DND-41 (cell line): Measurements from ENCODE around the gene DSCAM.

Experiments used
- ATAC-seq: fragments of 200-7000 bp; cut with Tn5 transposase; 3 replicates; pipeline ENCODE4 v1.9.1; 2021; ENCODE audit warnings: low read depth; ENCODE audit not compliant: insufficient read depth
- DNase-seq: peaks from one replicate; pipeline ENCODE4 v3.0.0-alpha.2; 2020
- H2AFZ ChIP-seq: 2 replicates; pipeline ENCODE4 v1.6.0; 2012; ENCODE audit warnings: low read depth, low read length
- H3K27ac ChIP-seq: 2 replicates; pipeline ENCODE4 v1.5.1; 2012; ENCODE audit warnings: low read length, inconsistent platforms
- H3K27me3 ChIP-seq: fragments of 200-600 bp; sonication (generic); 2 replicates; pipeline ENCODE4 v1.6.0; 2012; ENCODE audit warnings: low read length, mild to moderate bottlenecking, inconsistent platforms; ENCODE audit not compliant: insufficient read depth, poor library complexity
- H3K36me3 ChIP-seq: 2 replicates; pipeline ENCODE4 v1.5.1; 2012; ENCODE audit warnings: low read length, inconsistent platforms; ENCODE audit not compliant: insufficient read depth
- H3K4me1 ChIP-seq: 2 replicates; pipeline ENCODE4 v1.5.1; 2012; ENCODE audit warnings: mild to moderate bottlenecking, low read length; ENCODE audit not compliant: insufficient read depth
- H3K4me2 ChIP-seq: 2 replicates; pipeline ENCODE4 v1.6.0; 2012; ENCODE audit warnings: mild to moderate bottlenecking, moderate library complexity, low read length, inconsistent platforms; ENCODE audit not compliant: insufficient read depth
- H3K4me3 ChIP-seq, 2 experiments: fragments of 200-600 bp in 1 of 2; shearing (Covaris generic) in 1 of 2; 2 replicates each; pipeline ENCODE4 v1.5.1; 2012 to 2016; ENCODE audit warnings: inconsistent platforms in 2 of 2, low read length in 2 of 2, mild to moderate bottlenecking in 2 of 2, low read depth in 1 of 2, moderate library complexity in 1 of 2
- H3K79me2 ChIP-seq: 2 replicates; pipeline ENCODE4 v1.6.0; 2012; ENCODE audit warnings: low read length, inconsistent platforms; ENCODE audit not compliant: insufficient read depth
- H3K9ac ChIP-seq: 2 replicates; pipeline ENCODE4 v1.6.0; 2012; ENCODE audit warnings: low read depth, mild to moderate bottlenecking, inconsistent platforms, low read length, moderate library complexity
- H3K9me3 ChIP-seq: 2 replicates; pipeline ENCODE4 v1.5.1; 2012; ENCODE audit warnings: low read length, moderate library complexity, mild to moderate bottlenecking, inconsistent platforms; ENCODE audit not compliant: insufficient read depth, severe bottlenecking
- H4K20me1 ChIP-seq: 2 replicates; pipeline ENCODE4 v1.6.0; 2012; ENCODE audit warnings: low read length; ENCODE audit not compliant: insufficient read depth
- EZH2 ChIP-seq: IDR thresholded peaks from 3 replicates; pipeline ENCODE4 v1.6.1; 2012; ENCODE audit warnings: borderline replicate concordance, low read depth, mild to moderate bottlenecking, moderate library complexity, low read length, inconsistent platforms; ENCODE audit not compliant: severe bottlenecking
- TF ChIP-seq, protein P1 (sequence below): IDR thresholded peaks from 2 replicates; pipeline ENCODE4 v1.5.1; 2012; ENCODE audit warnings: borderline replicate concordance, low read length, moderate library complexity, mild to moderate bottlenecking; ENCODE audit not compliant: poor library complexity, severe bottlenecking; ENCODE audit errors: extremely low read depth

The DSCAM gene

DNA sequence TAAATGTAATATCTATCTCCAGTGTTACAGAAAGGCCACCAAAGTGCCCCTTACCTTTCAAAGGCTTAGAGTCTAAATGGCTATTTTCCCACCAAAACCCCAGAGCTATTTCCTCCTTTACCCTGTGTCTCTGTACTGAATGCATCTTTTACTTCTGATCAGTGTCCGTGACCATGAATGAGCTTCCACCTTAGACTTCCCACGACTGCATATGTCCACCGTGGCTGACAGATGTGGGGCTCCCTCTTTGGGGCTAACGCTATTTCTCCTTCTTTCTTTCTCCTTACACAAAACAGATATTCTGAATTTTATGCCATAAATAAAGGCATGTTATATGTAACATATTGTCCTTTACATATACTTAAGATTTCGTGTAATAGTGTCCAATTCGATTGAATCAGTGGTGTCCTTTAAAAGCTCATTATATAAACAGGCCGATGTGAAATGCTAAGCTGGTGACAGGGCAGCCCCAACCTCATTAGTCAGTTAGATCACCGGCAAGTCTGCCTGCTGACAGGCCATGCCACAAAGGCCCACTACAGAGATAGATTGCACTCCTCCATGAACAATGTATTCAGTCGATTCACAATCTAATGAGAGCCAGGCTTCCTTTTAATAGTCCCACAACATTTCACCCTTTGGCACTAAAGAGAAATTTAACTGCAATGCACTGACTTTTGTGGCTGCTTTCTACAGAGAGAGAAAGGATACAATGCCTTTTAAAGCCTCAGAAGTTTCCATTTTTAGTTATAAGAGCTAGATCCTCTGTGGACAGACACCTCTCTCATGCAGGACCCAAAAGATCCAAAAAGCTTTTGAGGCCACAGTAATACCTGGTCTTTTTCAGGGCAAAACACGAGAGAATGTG, 681.8 kb downstream of the DSCAM start:
- no peaks in the 10 kb centered on the region for H4K20me1 ChIP-seq
- no peaks in the 10 kb centered on the region for H3K79me2 ChIP-seq
- no peak overlapping the region for H3K4me2 ChIP-seq
- no peaks in the 10 kb centered on the region for H3K4me1 ChIP-seq
- H3K27ac ChIP-seq, result no peak overlapping the region
- H3K36me3 ChIP-seq, result no peaks in the 10 kb centered on the region
- H3K27me3 ChIP-seq, result peaks cover 6% of the 10 kb centered on the region
- no peaks in the 10 kb centered on the region for H3K9me3 ChIP-seq
- H3K9ac ChIP-seq, result no peak overlapping the region
- TF ChIP-seq, protein P1, sequence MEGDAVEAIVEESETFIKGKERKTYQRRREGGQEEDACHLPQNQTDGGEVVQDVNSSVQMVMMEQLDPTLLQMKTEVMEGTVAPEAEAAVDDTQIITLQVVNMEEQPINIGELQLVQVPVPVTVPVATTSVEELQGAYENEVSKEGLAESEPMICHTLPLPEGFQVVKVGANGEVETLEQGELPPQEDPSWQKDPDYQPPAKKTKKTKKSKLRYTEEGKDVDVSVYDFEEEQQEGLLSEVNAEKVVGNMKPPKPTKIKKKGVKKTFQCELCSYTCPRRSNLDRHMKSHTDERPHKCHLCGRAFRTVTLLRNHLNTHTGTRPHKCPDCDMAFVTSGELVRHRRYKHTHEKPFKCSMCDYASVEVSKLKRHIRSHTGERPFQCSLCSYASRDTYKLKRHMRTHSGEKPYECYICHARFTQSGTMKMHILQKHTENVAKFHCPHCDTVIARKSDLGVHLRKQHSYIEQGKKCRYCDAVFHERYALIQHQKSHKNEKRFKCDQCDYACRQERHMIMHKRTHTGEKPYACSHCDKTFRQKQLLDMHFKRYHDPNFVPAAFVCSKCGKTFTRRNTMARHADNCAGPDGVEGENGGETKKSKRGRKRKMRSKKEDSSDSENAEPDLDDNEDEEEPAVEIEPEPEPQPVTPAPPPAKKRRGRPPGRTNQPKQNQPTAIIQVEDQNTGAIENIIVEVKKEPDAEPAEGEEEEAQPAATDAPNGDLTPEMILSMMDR, result no peak
- TF ChIP-seq EZH2, result no peak
- H2AFZ ChIP-seq, result no peak overlapping the region
- H3K4me3 ChIP-seq, result no peak overlapping the region
- no peak for DNase-seq
- no peak for ATAC-seq

GRCh38 chr21:40162075-40162474, 684.9 kb downstream of the DSCAM start:
- Histone ChIP-seq H3K36me3 (no peaks in the 10 kb centered on the region), H3K4me3 (no peak overlapping the region), H4K20me1 (no peaks in the 10 kb centered on the region), H2AFZ (no peak overlapping the region), H3K4me1 (no peaks in the 10 kb centered on the region), H3K27me3 (peaks cover 6% of the 10 kb centered on the region), H3K79me2 (no peaks in the 10 kb centered on the region), H3K9ac (no peak overlapping the region), H3K9me3 (no peaks in the 10 kb centered on the region), H3K4me2 (no peak overlapping the region), H3K27ac (no peak overlapping the region)
- no peak for DNase-seq
- no peak for ATAC-seq
- TF ChIP-seq, protein P1, result no peak

DNA sequence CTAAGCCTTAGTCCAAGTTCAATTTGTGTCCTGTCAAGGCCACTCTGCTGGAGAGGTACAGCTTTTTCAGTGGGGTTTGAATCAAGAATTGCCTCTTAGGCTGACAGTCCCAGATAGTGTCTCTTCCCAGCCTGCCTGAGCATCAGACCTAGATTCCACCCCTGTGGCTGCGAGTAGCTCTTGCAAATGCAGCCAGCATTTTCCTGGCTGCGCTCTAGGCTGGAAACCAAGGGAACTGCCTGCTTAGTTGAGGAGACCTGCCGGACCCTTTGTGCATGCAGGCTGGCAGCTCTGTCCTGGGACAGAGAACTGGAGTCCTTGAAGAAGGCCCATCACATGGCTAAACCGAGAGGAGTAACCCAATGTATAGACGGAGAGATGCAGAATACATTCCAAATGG, 686.0 kb downstream of the DSCAM start:
- Histone ChIP-seq H3K4me1 (no peaks in the 10 kb centered on the region), H3K4me2 (no peak overlapping the region), H3K27me3 (peaks cover 6% of the 10 kb centered on the region), H3K9ac (no peak overlapping the region), H2AFZ (no peak overlapping the region), H3K36me3 (no peaks in the 10 kb centered on the region), H4K20me1 (no peaks in the 10 kb centered on the region), H3K79me2 (no peaks in the 10 kb centered on the region), H3K9me3 (no peaks in the 10 kb centered on the region), H3K27ac (no peak overlapping the region), H3K4me3 (no peak overlapping the region)
- TF ChIP-seq, protein P1, result no peak
- TF ChIP-seq EZH2, result no peak
- ATAC-seq, result no peak
- no peak for DNase-seq
